ENCODE measurements around the gene ANKRD63. TPM values are rescaled to one million over a fixed set of nuclear protein-coding genes. Genes with fewer than 3 reads are reported as not detected.

ANKRD63 gene
- total RNA-seq, 2 donors from 2014 or later = 0.44 to 1.3 TPM

DNA sequence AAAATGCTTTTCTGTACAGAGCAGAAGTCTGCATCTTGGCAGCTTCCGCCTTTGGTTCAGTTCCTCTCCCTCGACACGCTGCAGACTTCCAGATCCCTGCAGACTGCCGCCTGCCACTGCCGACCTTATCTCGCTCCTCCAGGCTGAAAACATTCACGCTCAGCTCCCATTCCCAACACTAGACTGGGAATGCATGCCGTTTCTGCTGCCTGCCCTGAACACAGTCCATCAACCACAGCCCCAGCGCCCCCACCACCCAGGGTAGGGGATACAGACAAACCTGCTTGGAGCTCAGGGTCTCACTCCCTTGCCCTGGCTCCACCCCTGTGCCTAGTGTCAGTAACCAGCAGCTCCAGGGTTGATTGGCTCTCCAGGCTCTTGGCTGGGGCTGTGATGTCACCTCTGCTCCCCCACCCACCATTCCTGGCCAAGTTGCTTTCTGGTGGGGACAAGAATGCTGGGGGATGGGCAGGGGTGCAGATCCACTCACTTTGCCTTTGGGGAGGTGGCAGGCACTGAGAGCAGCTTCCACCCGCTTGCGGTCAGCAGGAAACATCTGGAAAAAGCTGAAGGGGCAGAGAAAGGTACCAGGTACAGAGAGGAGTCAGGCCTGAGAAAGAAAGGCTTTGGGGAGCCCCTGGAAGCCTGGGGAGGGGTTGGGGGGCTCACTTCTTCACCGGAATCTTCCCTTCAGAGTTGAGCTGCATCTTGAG, 18.8 kb upstream of the ANKRD63 start:
- Histone ChIP-seq H3K36me3 (no peaks in the 10 kb centered on the region), H3K9me3 (peaks cover 0 to 9% of the 10 kb centered on the region in 2 donors), H3K4me3 (no peak overlapping the region), H3K27me3 (no peaks in the 10 kb centered on the region), H3K27ac (no peak overlapping the region), H3K4me1 (peaks cover 0 to 15% of the 10 kb centered on the region in 2 donors)
- no peak for TF ChIP-seq CTCF (IDR thresholded peaks at IDR 0.05)
- DNase-seq (ENCODE audit: low spot score) = no peak

DNA sequence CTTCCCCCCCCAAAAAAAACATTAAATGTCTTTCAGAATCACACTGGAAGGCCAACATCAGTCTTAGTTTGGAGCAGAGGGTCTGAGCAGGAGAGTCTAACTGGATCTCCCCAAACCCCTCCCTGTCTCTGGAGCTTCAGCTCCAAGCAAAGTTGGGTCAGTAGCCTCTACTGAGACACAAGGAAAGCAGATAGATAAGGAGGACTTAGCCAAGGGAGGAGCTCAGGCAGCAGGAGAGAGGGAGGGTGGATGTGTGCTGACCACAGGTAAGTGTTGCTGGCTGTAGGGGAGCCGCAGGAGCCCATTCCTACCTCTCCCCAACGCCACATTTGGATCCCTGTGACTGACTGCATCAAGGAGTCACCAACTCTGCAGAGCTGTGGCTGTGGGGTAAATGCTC, 17.9 kb upstream of the ANKRD63 start:
- TF ChIP-seq CTCF (IDR thresholded peaks at IDR 0.05) = no peak
- Histone ChIP-seq H3K27ac (no peak overlapping the region), H3K36me3 (no peaks in the 10 kb centered on the region), H3K27me3 (no peaks in the 10 kb centered on the region), H3K4me1 (peaks cover 0 to 23% of the 10 kb centered on the region in 2 donors), H3K4me3 (no peak overlapping the region), H3K9me3 (peaks cover 0 to 9% of the 10 kb centered on the region in 2 donors)
- no peak for DNase-seq (ENCODE audit: low spot score)

DNA sequence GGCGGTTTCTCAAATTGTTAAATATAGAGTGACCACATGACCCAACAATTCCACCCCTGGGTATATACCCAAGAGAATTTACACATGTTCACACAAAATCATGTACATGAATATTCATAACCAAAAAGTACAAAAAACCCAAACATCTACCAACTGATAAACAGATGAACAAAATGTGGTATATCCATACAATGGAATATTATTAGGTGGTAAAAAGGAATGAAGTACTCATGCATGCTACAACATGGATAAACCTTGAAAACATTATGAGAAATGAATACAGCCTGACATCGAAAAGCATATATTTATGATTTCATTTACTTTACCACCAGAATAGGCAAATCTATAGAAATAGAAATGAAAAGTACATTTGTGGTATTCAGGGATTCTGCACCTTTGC, 17.5 kb upstream of the ANKRD63 start:
- H3K27ac ChIP-seq = no peak overlapping the region
- H3K9me3 ChIP-seq = peaks cover 0 to 9% of the 10 kb centered on the region in 2 donors
- no peaks in the 10 kb centered on the region for H3K36me3 ChIP-seq
- no peaks in the 10 kb centered on the region for H3K27me3 ChIP-seq
- no peak for DNase-seq (ENCODE audit: low spot score)
- peaks cover 0 to 27% of the 10 kb centered on the region in 2 donors for H3K4me1 ChIP-seq
- H3K4me3 ChIP-seq = no peak overlapping the region
- TF ChIP-seq CTCF (IDR thresholded peaks at IDR 0.05) = no peak

DNA sequence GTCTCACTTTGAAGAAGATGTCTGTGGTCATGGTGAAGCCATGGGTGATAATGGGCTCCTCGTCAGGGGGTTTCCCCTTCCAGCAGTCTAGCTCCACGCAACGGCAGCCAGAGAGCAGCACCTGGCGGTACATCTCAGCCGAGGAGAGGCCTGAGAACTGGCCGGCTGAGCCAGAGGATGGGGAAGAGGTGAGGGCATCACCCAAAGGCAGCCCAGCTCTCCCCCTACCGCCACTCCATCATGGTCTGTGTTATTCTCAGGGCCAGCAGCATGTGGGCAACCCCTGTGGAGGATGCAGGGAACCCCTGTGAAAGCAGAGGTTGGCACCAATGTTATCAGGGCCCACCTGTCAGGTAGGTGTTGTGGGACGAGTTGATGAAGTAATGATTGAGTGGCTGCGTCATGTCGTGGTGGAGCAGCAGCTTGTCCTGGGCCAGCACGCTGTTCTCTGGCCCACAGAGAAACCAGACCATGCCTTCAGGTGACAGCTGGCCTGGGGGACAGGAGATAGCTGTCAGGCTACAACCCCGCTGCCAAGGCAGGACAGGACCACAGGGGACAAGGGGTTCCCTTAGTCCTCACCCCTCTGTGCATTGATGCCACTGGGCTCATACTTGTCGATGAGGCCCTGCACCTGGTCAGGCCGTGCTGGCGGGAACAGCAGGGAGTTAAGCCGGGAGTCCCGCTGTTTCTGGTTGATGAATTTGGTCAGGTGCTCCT, 15.5 kb upstream of the ANKRD63 start:
- no peak for TF ChIP-seq CTCF (IDR thresholded peaks at IDR 0.05)
- no peaks in the 10 kb centered on the region for H3K27me3 ChIP-seq
- no peak overlapping the region for H3K27ac ChIP-seq
- H3K36me3 ChIP-seq = no peaks in the 10 kb centered on the region
- peaks cover 0 to 9% of the 10 kb centered on the region in 2 donors for H3K9me3 ChIP-seq
- no peak for DNase-seq (ENCODE audit: low spot score)
- peaks cover 0 to 42% of the 10 kb centered on the region in 2 donors for H3K4me1 ChIP-seq
- H3K4me3 ChIP-seq = no peak overlapping the region

DNA sequence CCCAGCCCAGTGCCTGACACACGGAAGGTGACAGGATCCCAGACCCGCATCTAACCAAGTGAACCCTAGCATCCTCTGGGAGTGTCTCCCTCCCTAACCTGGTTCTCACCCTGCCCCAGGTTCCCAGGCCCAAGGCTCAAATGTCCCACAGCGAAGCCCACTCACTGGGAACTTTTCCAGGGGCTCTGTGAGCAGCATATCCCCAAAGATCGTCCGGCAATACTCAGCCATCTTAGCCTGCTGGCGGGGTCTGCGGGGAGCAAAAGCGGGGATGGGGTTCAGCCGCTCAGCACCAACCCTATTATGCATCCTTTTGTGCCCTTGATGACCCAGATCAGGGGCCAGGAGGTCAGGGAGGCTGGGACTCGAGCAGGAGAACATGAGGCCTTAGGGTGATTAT, 14.5 kb upstream of the ANKRD63 start:
- no peak overlapping the region for H3K27ac ChIP-seq
- H3K36me3 ChIP-seq = no peaks in the 10 kb centered on the region
- H3K9me3 ChIP-seq = peaks cover 0 to 9% of the 10 kb centered on the region in 2 donors
- H3K4me3 ChIP-seq = no peak overlapping the region
- no peak for TF ChIP-seq CTCF (IDR thresholded peaks at IDR 0.05)
- no peak for DNase-seq (ENCODE audit: low spot score)
- peaks cover 0 to 42% of the 10 kb centered on the region in 2 donors for H3K4me1 ChIP-seq
- no peaks in the 10 kb centered on the region for H3K27me3 ChIP-seq

Data from right atrium auricular region (tissue), 2 donors.